K562 (cell line): ENCODE measurements around the gene FAM174C. TPM values are rescaled to one million over a fixed set of nuclear protein-coding genes. Genes with fewer than 3 reads are reported as not detected.

Experiments used
- CTBP1 ChIP-seq: fragments of 450-650 bp; IDR thresholded peaks from 2 replicates; pipeline ENCODE4 v1.6.1; 2016; ENCODE audit warnings: borderline replicate concordance
- CXXC5 ChIP-seq: fragments of 250-450 bp; sonication (Bioruptor Pico); IDR thresholded peaks from 2 replicates; pipeline ENCODE4 v1.8.0; 2022; ENCODE audit warnings: inconsistent platforms, mild to moderate bottlenecking, moderate library complexity
- E2F3 ChIP-seq: fragments of 250-450 bp; sonication (Bioruptor Pico); IDR thresholded peaks from 2 replicates; pipeline ENCODE4 v1.4.0; 2020; ENCODE audit warnings: mild to moderate bottlenecking
- EHMT2 ChIP-seq: fragments of 450-650 bp; IDR thresholded peaks from 2 replicates; pipeline ENCODE4 v1.6.1; 2018; ENCODE audit warnings: antibody characterized with exemption
- FOSL1 ChIP-seq: fragments of 200-800 bp; sonication (Bioruptor generic); conservative IDR thresholded peaks from 2 replicates; pipeline ENCODE4 v1.6.1; 2016; ENCODE audit warnings: missing genetic modification characterization, missing compliant biosample characterization
- FOXJ3 ChIP-seq: sonication (generic); formaldehyde crosslinking; IDR thresholded peaks from 2 replicates; pipeline ENCODE4 v1.4.0; 2020; ENCODE audit warnings: mild to moderate bottlenecking, missing genetic modification reagents
- GTF2A2 ChIP-seq: IDR thresholded peaks from 2 replicates; pipeline ENCODE4 v1.6.1; 2016; ENCODE audit warnings: mild to moderate bottlenecking, missing genetic modification characterization, missing compliant biosample characterization
- GTF2E2 ChIP-seq: fragments of 200-800 bp; sonication (Bioruptor generic); IDR thresholded peaks from 2 replicates; pipeline ENCODE4 v1.6.1; 2016; ENCODE audit warnings: missing genetic modification characterization, missing compliant biosample characterization
- HDGF ChIP-seq: fragments of 450-650 bp; IDR thresholded peaks from 2 replicates; pipeline ENCODE4 v1.6.1; 2016
- HNRNPK ChIP-seq: fragments of 200-400 bp; formaldehyde crosslinking; IDR thresholded peaks from one replicate; pipeline ENCODE4 v1.6.1; 2018; ENCODE audit warnings: mild to moderate bottlenecking, low read depth, low read length; ENCODE audit not compliant: poor library complexity, severe bottlenecking
- JUNB ChIP-seq: fragments of 450-650 bp; formaldehyde crosslinking; conservative IDR thresholded peaks from 2 replicates; pipeline ENCODE4 v1.4.0; 2020; ENCODE audit warnings: mild to moderate bottlenecking
- KDM4B ChIP-seq, 2 experiments: fragments of 450-650 bp in 1 of 2; sonication (generic) in 1 of 2; IDR thresholded peaks; 2 replicates each; pipeline ENCODE4 v1.6.1; 2016 to 2017; ENCODE audit warnings: borderline replicate concordance in 2 of 2, antibody characterized with exemption in 1 of 2, low read depth in 1 of 2, mild to moderate bottlenecking in 1 of 2
- KDM5B ChIP-seq: fragments of 200-600 bp; sonication (generic); IDR thresholded peaks from 2 replicates; pipeline ENCODE4 v1.6.1; 2012; ENCODE audit warnings: low read depth, mild to moderate bottlenecking, moderate library complexity, low read length, control low read depth, inconsistent platforms; ENCODE audit not compliant: insufficient replicate concordance
- KLF6 ChIP-seq: fragments of 250-450 bp; sonication (Bioruptor Pico); IDR thresholded peaks from 2 replicates; pipeline ENCODE4 v1.4.0; 2020; ENCODE audit warnings: mild to moderate bottlenecking, moderate library complexity, borderline replicate concordance
- NFIX ChIP-seq: fragments of 250-450 bp; sonication (Bioruptor Pico); IDR thresholded peaks from 2 replicates; pipeline ENCODE4 v1.4.0; 2020; ENCODE audit warnings: low read depth, mild to moderate bottlenecking, moderate library complexity
- RBM22 ChIP-seq: fragments of 200-400 bp; formaldehyde crosslinking; IDR thresholded peaks from 2 replicates; pipeline ENCODE4 v1.6.1; 2018; ENCODE audit warnings: low read length, low read depth; ENCODE audit not compliant: poor library complexity, severe bottlenecking
- SIRT6 ChIP-seq: IDR thresholded peaks from one replicate; pipeline ENCODE4 v1.6.1; 2012; ENCODE audit warnings: low read depth, mild to moderate bottlenecking, control low read depth, inconsistent platforms, low read length, moderate library complexity
- ZNF143 ChIP-seq: sonication (generic); formaldehyde crosslinking; IDR thresholded peaks from 2 replicates; pipeline ENCODE4 v1.9.0; 2022; ENCODE audit warnings: mild to moderate bottlenecking, missing genetic modification reagents
- ZNF165 ChIP-seq: fragments of 250-450 bp; sonication (Bioruptor Pico); IDR thresholded peaks from 2 replicates; pipeline ENCODE4 v1.4.0; 2020; ENCODE audit warnings: borderline replicate concordance
- ZNF77 ChIP-seq: fragments of 250-450 bp; sonication (Bioruptor Pico); IDR thresholded peaks from 2 replicates; pipeline ENCODE4 v1.5.0; 2020
- ZNF785 ChIP-seq: fragments of 250-450 bp; sonication (Bioruptor Pico); IDR thresholded peaks from 2 replicates; pipeline ENCODE4 v1.4.0; 2020; ENCODE audit warnings: mild to moderate bottlenecking
- polyA plus RNA-seq, 8 experiments: library from polyadenylated mRNA; depleted of rRNA in 4 of 8; stranded (reverse) in 5 of 8; unstranded in 3 of 8; fragments of >200 nt; fragmentation: Nextera tagmentation in 2 of 8; fragmentation: Illumina TruSeq in 1 of 8; extraction: Ambion mirVana in 2 of 8; extraction: Trizol in 1 of 8; gene quantifications; 2 replicates each; pipeline versions ENCODE4 v1.2.1 to v1.2.3, GENCODE V29; 2011 to 2014; ENCODE audit warnings: inconsistent platforms in 1 of 8, missing spikeins in 1 of 8
- total RNA-seq, 7 experiments: library from RNA; depleted of rRNA in 6 of 7; stranded (reverse); fragments of >200 nt in 6 of 7; fragmentation: Illumina TruSeq in 2 of 7; extraction: Trizol in 2 of 7; gene quantifications; 2 replicates each; pipeline versions ENCODE4 v1.2.1 to v1.2.3, GENCODE V29; 2011 to 2021; ENCODE audit warnings: low replicate concordance in 1 of 7
- TF ChIP-seq, protein P1 (sequence below): sonication (generic); formaldehyde crosslinking; IDR thresholded peaks from 2 replicates; pipeline ENCODE4 v1.8.0; 2022; ENCODE audit warnings: mild to moderate bottlenecking, missing genetic modification reagents, borderline replicate concordance
- TF ChIP-seq, protein P2 (sequence below): fragments of 450-650 bp; formaldehyde crosslinking; IDR thresholded peaks from 2 replicates; pipeline ENCODE4 v1.4.0; 2020; ENCODE audit warnings: mild to moderate bottlenecking
- TF ChIP-seq, protein P3 (sequence below): fragments of 450-650 bp; formaldehyde crosslinking; IDR thresholded peaks from 2 replicates; pipeline ENCODE4 v1.4.0; 2020; ENCODE audit warnings: mild to moderate bottlenecking, moderate library complexity
- TF ChIP-seq, protein P4 (sequence below): fragments of 450-650 bp; IDR thresholded peaks from 2 replicates; pipeline ENCODE4 v1.6.1; 2016; ENCODE audit warnings: low read depth, mild to moderate bottlenecking, moderate library complexity

The FAM174C gene
- total and polyA plus RNA-seq, 9 of the 15 experiments (the other 6 are each of a cell fraction or from before 2014, with no cell fraction given): 0.66 to 89.6 (median 20.3) TPM

DNA sequence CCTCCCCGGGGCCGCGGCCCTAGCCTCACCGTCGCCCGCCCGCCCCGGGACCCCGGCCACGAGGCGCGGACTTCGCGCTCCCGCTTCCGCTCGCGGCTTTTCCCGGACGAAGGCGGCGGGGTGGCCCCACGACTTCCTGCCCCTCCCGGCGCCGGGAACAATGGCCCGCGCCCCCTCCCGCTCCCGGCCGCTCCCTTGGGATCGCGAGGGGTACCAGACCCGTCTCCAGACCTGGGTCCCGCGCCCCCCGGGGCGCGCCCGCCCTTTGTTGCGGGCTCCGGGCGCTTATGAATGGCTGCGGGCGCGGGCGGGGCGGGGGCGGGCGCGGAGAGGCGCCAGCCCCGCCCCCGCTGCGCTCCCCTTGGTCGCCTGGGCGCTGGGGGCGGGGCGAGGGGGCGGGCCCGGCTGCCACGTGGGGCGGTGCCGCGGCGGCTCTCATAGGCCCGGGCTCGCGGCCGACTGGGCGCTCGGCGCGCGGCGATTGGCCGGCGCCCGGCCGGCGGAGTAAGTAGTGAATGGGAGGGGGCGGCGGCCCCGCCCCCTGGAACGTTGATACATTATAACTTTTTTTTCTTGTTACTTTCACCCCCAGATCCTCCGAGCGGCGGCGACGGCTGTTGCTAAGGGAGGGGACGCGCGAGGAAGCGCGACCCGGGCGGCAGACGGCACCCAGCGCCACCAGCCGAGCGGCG, 25.9 kb upstream of the FAM174C start (continued):
- TF ChIP-seq, protein P1, sequence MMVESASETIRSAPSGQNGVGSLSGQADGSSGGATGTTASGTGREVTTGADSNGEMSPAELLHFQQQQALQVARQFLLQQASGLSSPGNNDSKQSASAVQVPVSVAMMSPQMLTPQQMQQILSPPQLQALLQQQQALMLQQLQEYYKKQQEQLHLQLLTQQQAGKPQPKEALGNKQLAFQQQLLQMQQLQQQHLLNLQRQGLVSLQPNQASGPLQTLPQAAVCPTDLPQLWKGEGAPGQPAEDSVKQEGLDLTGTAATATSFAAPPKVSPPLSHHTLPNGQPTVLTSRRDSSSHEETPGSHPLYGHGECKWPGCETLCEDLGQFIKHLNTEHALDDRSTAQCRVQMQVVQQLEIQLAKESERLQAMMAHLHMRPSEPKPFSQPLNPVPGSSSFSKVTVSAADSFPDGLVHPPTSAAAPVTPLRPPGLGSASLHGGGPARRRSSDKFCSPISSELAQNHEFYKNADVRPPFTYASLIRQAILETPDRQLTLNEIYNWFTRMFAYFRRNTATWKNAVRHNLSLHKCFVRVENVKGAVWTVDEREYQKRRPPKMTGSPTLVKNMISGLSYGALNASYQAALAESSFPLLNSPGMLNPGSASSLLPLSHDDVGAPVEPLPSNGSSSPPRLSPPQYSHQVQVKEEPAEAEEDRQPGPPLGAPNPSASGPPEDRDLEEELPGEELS: peak; percentile 32; the same call in 1 of the 2 replicates
- TF ChIP-seq CXXC5 (CRISPR knock-in tag) (peak; percentile 70; the same call in 1 of the 2 replicates), SIRT6 (no peak), FOSL1 (tag) (no peak), CTBP1 (peak; percentile 6; the same call in 1 of the 2 replicates), HNRNPK (peak; percentile 10), GTF2E2 (no peak), NFIX (CRISPR knock-in tag) (no peak), JUNB (no peak), KDM5B (peak; percentile 92), ZNF785 (CRISPR knock-in tag) (no peak), KDM4B (IDR thresholded peaks at IDR 0.05; ENCODE audit: borderline replicate concordance in 2 of 2, low read depth in 1 of 2) (no peak), EHMT2 (no peak), GTF2A2 (tag) (0 out of 2 replicates have a peak, but pooled peaks have one; percentile 39), FOXJ3 (CRISPR knock-in tag) (no peak), ZNF143 (CRISPR knock-in tag) (no peak), HDGF (no peak), KLF6 (CRISPR knock-in tag) (no peak), ZNF165 (no peak), E2F3 (CRISPR knock-in tag) (no peak), ZNF77 (no peak), RBM22 (peak; percentile 90)
- TF ChIP-seq, protein P2, sequence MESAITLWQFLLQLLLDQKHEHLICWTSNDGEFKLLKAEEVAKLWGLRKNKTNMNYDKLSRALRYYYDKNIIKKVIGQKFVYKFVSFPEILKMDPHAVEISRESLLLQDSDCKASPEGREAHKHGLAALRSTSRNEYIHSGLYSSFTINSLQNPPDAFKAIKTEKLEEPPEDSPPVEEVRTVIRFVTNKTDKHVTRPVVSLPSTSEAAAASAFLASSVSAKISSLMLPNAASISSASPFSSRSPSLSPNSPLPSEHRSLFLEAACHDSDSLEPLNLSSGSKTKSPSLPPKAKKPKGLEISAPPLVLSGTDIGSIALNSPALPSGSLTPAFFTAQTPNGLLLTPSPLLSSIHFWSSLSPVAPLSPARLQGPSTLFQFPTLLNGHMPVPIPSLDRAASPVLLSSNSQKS (CRISPR knock-in tag): no peak
- TF ChIP-seq, protein P3, sequence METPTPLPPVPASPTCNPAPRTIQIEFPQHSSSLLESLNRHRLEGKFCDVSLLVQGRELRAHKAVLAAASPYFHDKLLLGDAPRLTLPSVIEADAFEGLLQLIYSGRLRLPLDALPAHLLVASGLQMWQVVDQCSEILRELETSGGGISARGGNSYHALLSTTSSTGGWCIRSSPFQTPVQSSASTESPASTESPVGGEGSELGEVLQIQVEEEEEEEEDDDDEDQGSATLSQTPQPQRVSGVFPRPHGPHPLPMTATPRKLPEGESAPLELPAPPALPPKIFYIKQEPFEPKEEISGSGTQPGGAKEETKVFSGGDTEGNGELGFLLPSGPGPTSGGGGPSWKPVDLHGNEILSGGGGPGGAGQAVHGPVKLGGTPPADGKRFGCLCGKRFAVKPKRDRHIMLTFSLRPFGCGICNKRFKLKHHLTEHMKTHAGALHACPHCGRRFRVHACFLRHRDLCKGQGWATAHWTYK (CRISPR knock-in tag): no peak
- TF ChIP-seq, protein P4, sequence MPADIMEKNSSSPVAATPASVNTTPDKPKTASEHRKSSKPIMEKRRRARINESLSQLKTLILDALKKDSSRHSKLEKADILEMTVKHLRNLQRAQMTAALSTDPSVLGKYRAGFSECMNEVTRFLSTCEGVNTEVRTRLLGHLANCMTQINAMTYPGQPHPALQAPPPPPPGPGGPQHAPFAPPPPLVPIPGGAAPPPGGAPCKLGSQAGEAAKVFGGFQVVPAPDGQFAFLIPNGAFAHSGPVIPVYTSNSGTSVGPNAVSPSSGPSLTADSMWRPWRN: no peak
